Caco-2 (cell line): ENCODE results near the gene GZMM. TPM values are rescaled to one million over a fixed set of nuclear protein-coding genes. Genes with fewer than 3 reads are reported as not detected.

ENCODE experiments used
- BruUV-seq: library from RNA; stranded (reverse); fragments of 400-500 nt; replicated peaks from 2 replicates; lab custom pipeline; 2021; lab: Mats Ljungman, UMichigan
- CTCF ChIA-PET: fragments of 300-600 bp; sonication (Branson Sonifier 250); formaldehyde crosslinking; loops from one replicate; lab custom pipeline; 2022; ENCODE audit warnings: antibody characterized with exemption; lab: Charles Lee
- POLR2A ChIA-PET: fragments of 300-600 bp; sonication (Branson Sonifier 250); formaldehyde crosslinking; loops from one replicate; lab custom pipeline; 2022; ENCODE audit warnings: antibody characterized with exemption; lab: Charles Lee
- DNase-seq, 2 experiments: peaks; one replicate each; pipeline versions ENCODE4 v3.0.0 to v3.0.0-alpha.2; 2020 to 2022
- H3K27me3 ChIP-seq: replicated peaks from 2 replicates; pipeline ENCODE4 v1.6.0; 2011; ENCODE audit warnings: low read length; ENCODE audit not compliant: control insufficient read depth, insufficient read depth
- H3K36me3 ChIP-seq: 2 replicates; pipeline ENCODE4 v1.5.1; 2011; ENCODE audit warnings: low read length; ENCODE audit not compliant: control insufficient read depth, insufficient read depth
- H3K4me1 ChIP-seq: fragments of 250-450 bp; sonication (Bioruptor Pico); 2 replicates; pipeline ENCODE4 v1.5.1; 2020; ENCODE audit warnings: mild to moderate bottlenecking
- H3K4me3 ChIP-seq: 2 replicates; pipeline ENCODE4 v1.5.1; 2011; ENCODE audit warnings: low read depth, mild to moderate bottlenecking, control low read depth, low read length
- H3K9me3 ChIP-seq: fragments of 250-450 bp; sonication (Bioruptor Pico); 2 replicates; pipeline ENCODE4 v1.5.1; 2020; ENCODE audit warnings: mild to moderate bottlenecking, moderate library complexity
- H3K27ac Mint-ChIP-seq: one replicate; pipeline ENCODE4 v1.8.0; 2022; ENCODE audit warnings: mixed read lengths; ENCODE audit not compliant: unreplicated experiment
- H3K27me3 Mint-ChIP-seq: one replicate; pipeline ENCODE4 v1.8.0; 2022; ENCODE audit warnings: mixed read lengths; ENCODE audit not compliant: insufficient read depth, unreplicated experiment
- H3K36me3 Mint-ChIP-seq: one replicate; pipeline ENCODE4 v1.8.0; 2022; ENCODE audit warnings: mild to moderate bottlenecking, mixed read lengths; ENCODE audit not compliant: insufficient read depth, unreplicated experiment
- H3K4me1 Mint-ChIP-seq: one replicate; pipeline ENCODE4 v1.8.0; 2022; ENCODE audit warnings: low read depth, mixed read lengths; ENCODE audit not compliant: unreplicated experiment
- H3K4me3 Mint-ChIP-seq: one replicate; pipeline ENCODE4 v1.8.0; 2022; ENCODE audit warnings: mild to moderate bottlenecking, moderate library complexity, mixed read lengths; ENCODE audit not compliant: unreplicated experiment
- H3K9me3 Mint-ChIP-seq: one replicate; pipeline ENCODE4 v1.8.0; 2022; ENCODE audit warnings: mixed read lengths; ENCODE audit not compliant: unreplicated experiment
- intact Hi-C: fragments of 100-400 bp; cut with micrococcal nuclease; formaldehyde crosslinking; loops from one replicate; pipeline ENCODE4 v1.10.0; 2022; ENCODE audit not compliant: unreplicated experiment
- total RNA-seq: library from RNA; stranded (reverse); gene quantifications from 2 replicates; pipeline ENCODE4 v1.2.3, GENCODE V29; 2022
- TF ChIP-seq, protein P1 (sequence below), 2 experiments: fragments of 200-600 bp in 1 of 2; IDR thresholded peaks; 1 replicate in 1 of 2; 2 replicates in 1 of 2; pipeline versions ENCODE4 v1.5.1 to v1.8.0; 2011 to 2022; ENCODE audit warnings: antibody characterized with exemption in 1 of 2, control low read depth in 1 of 2, inconsistent platforms in 1 of 2, low read depth in 1 of 2, low read length in 1 of 2, mild to moderate bottlenecking in 1 of 2, moderate library complexity in 1 of 2; ENCODE audit not compliant: insufficient read depth in 1 of 2, severe bottlenecking in 1 of 2, unreplicated experiment in 1 of 2

GZMM gene
- total RNA-seq, 1 experiment from 2014 or later: not detected

DNA sequence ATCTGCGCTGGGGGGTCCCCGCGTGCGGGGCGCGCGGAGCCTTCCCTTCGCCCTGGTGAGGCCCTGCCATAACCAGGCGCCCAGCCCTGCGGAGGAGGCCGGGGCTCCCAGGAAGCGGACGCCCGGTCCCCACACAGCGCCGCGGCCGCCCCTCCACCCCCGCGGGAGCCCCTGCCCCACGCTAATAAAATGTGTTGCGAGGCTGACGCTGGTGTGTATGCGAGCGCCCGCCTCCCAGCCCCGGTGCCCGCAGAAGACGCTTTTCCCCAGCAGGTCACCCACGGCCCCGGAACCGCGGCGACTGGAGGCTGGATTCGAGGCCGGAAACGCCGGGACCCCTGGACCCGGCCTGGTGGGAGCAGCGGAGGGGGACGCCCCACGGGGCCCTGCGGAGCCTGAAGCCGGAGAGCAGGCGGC, 24.4 kb upstream of the GZMM start:
- no peaks in the 10 kb centered on the region for H3K9me3 Mint-ChIP-seq
- Histone ChIP-seq H3K4me3 (no peak overlapping the region), H3K27me3 (no peaks in the 10 kb centered on the region), H3K36me3 (no peaks in the 10 kb centered on the region), H3K9me3 (no peaks in the 10 kb centered on the region), H3K4me1 (peaks cover 13% of the 10 kb centered on the region)
- POLR2A ChIA-PET: no interaction called here
- H3K36me3 Mint-ChIP-seq: peaks cover 20% of the 10 kb centered on the region
- intact Hi-C loops: no loop called here
- no peak overlapping the region for H3K27ac Mint-ChIP-seq
- no TSS peak for BruUV-seq
- peaks cover 16% of the 10 kb centered on the region for H3K4me1 Mint-ChIP-seq
- H3K4me3 Mint-ChIP-seq: no peak overlapping the region
- TF ChIP-seq, protein P1, sequence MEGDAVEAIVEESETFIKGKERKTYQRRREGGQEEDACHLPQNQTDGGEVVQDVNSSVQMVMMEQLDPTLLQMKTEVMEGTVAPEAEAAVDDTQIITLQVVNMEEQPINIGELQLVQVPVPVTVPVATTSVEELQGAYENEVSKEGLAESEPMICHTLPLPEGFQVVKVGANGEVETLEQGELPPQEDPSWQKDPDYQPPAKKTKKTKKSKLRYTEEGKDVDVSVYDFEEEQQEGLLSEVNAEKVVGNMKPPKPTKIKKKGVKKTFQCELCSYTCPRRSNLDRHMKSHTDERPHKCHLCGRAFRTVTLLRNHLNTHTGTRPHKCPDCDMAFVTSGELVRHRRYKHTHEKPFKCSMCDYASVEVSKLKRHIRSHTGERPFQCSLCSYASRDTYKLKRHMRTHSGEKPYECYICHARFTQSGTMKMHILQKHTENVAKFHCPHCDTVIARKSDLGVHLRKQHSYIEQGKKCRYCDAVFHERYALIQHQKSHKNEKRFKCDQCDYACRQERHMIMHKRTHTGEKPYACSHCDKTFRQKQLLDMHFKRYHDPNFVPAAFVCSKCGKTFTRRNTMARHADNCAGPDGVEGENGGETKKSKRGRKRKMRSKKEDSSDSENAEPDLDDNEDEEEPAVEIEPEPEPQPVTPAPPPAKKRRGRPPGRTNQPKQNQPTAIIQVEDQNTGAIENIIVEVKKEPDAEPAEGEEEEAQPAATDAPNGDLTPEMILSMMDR (IDR thresholded peaks at IDR 0.05; ENCODE audit: insufficient read depth in 1 of 2, low read depth in 1 of 2, low read length in 1 of 2, severe bottlenecking in 1 of 2, unreplicated experiment in 1 of 2): no peak
- no peak for DNase-seq
- CTCF ChIA-PET: no interaction called here
- H3K27me3 Mint-ChIP-seq: no peaks in the 10 kb centered on the region

DNA sequence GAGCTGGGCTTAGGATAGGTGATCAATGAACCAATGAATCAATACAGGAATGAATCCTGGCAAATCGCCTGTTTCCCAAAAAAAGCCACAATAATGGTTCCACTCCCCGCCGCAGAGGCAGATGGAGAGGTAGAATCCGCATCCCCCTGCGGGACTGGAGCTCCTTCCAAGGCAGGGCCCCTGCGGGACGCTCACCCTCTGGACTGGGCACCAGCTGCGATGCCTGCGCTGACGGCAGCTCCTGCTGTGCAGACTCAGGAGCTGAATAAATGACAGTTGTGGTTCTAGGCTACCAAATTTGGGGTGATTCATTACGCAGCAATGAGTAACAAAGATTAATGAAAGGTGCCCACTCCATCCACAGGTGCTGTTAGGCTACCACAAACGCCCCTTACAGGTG, 21.1 kb upstream of the GZMM start:
- H3K27me3 Mint-ChIP-seq: no peaks in the 10 kb centered on the region
- H3K4me3 Mint-ChIP-seq: no peak overlapping the region
- H3K27me3 ChIP-seq: no peaks in the 10 kb centered on the region
- H3K27ac Mint-ChIP-seq: no peak overlapping the region
- H3K36me3 Mint-ChIP-seq: peaks cover 5% of the 10 kb centered on the region
- H3K9me3 Mint-ChIP-seq: no peaks in the 10 kb centered on the region
- intact Hi-C loops: no loop called here
- POLR2A ChIA-PET: no interaction called here
- no peak overlapping the region for H3K4me3 ChIP-seq
- peaks cover under 1% of the 10 kb centered on the region; the same call in 1 of the 2 replicates for H3K4me1 ChIP-seq
- H3K4me1 Mint-ChIP-seq: no peaks in the 10 kb centered on the region
- no peak for DNase-seq
- TF ChIP-seq, protein P1 (IDR thresholded peaks at IDR 0.05; ENCODE audit: insufficient read depth in 1 of 2, low read depth in 1 of 2, low read length in 1 of 2, severe bottlenecking in 1 of 2, unreplicated experiment in 1 of 2): no peak
- BruUV-seq: no TSS peak
- H3K9me3 ChIP-seq: no peaks in the 10 kb centered on the region
- CTCF ChIA-PET: no interaction called here
- no peaks in the 10 kb centered on the region for H3K36me3 ChIP-seq

DNA sequence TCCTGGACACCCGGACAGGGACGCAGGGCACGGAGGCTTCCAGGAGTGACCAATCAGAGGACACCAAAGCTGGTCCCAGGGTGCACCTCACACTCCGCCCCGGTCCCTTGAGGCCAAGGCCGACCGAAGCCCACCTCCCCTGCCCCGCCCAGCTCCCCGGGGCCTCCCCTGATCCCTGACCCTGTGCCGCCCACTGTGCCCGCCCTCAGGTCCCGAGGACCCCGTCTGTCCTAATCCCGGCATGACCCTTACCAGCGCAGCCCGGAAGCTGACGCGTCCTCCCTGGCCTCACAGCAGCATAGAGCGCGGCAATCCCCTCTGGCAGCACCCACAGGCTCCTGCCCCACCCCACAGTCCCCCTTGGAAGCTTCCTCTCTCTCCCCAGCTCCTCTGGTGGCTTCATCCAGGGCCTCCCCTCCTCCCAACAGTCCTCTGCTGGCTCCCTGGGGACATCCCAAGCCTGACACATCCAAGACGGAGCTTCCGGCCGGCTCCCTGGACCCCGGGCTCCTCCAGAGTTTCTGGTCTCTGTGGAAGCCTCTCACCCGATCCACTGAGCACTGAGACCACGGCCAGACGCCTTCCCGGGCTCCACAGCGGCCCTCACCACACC, 19.7 kb upstream of the GZMM start:
- no peak overlapping the region for H3K4me3 ChIP-seq
- DNase-seq: no peak
- Mint-ChIP-seq H3K4me3 (no peak overlapping the region), H3K9me3 (no peaks in the 10 kb centered on the region), H3K27ac (no peak overlapping the region), H3K27me3 (no peaks in the 10 kb centered on the region), H3K4me1 (peaks cover 6% of the 10 kb centered on the region), H3K36me3 (peaks cover 5% of the 10 kb centered on the region)
- no peaks in the 10 kb centered on the region for H3K36me3 ChIP-seq
- intact Hi-C loops: no loop called here
- BruUV-seq: no TSS peak
- H3K27me3 ChIP-seq: no peaks in the 10 kb centered on the region
- no peaks in the 10 kb centered on the region for H3K9me3 ChIP-seq
- peaks cover 12% of the 10 kb centered on the region for H3K4me1 ChIP-seq
- TF ChIP-seq, protein P1 (IDR thresholded peaks at IDR 0.05; ENCODE audit: insufficient read depth in 1 of 2, low read depth in 1 of 2, low read length in 1 of 2, severe bottlenecking in 1 of 2, unreplicated experiment in 1 of 2): no peak
- CTCF ChIA-PET: interaction anchor here (0.5 to 0.7 kb wide), 2 partner anchors 63 to 1334 kb away, joined by 6 to 8 read pairs; no protein-coding TSS in a partner anchor
- POLR2A ChIA-PET: interaction anchor here (0.5 kb wide), 1 partner anchor 42 kb away, joined by 4 read pairs; no protein-coding TSS in a partner anchor
